ENCODE results near the gene LRRN1. TPM values are rescaled to one million over a fixed set of nuclear protein-coding genes. Genes with fewer than 3 reads are reported as not detected.

The LRRN1 gene
- total and polyA plus RNA-seq, 4 donors = 0.45 to 7.1 (median 2.3) TPM

DNA sequence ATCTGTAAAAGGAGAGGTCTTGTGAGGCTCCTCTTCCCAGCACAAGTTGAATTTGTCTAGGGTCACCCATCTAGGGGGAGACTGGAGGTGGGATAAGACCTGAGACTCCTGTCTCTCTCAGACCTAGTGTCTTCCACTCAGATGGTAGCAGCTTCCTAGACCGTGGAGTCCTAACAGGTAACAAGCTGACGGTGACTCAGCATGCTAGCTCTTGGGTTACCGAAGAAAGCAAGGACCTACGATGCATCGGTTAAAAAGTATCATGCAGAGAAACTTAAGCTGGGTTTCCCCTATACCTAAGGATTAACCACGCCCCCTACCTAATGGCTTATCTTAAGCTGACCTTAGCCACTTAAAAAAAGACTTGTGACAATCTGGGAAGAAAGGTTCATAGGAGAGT, 7.6 kb downstream of the LRRN1 start:
- WGBS, 2 donors = 92 to 94% methylated on average over 6 of the region's 6 CpGs
- peaks cover 0 to 3% (median 0%) of the 10 kb centered on the region in 5 donors for H3K4me1 ChIP-seq (ENCODE audit: control insufficient read depth in 5 of 5, insufficient read depth in 5 of 5, low read length in 5 of 5)
- TF ChIP-seq, protein P1, sequence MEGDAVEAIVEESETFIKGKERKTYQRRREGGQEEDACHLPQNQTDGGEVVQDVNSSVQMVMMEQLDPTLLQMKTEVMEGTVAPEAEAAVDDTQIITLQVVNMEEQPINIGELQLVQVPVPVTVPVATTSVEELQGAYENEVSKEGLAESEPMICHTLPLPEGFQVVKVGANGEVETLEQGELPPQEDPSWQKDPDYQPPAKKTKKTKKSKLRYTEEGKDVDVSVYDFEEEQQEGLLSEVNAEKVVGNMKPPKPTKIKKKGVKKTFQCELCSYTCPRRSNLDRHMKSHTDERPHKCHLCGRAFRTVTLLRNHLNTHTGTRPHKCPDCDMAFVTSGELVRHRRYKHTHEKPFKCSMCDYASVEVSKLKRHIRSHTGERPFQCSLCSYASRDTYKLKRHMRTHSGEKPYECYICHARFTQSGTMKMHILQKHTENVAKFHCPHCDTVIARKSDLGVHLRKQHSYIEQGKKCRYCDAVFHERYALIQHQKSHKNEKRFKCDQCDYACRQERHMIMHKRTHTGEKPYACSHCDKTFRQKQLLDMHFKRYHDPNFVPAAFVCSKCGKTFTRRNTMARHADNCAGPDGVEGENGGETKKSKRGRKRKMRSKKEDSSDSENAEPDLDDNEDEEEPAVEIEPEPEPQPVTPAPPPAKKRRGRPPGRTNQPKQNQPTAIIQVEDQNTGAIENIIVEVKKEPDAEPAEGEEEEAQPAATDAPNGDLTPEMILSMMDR (IDR thresholded peaks at IDR 0.05; ENCODE audit: control extremely low read depth, extremely low read depth) = no peak
- peaks cover 0 to 3% (median 0%) of the 10 kb centered on the region in 4 donors for H3K36me3 ChIP-seq (ENCODE audit: control insufficient read depth in 4 of 4, insufficient read depth in 4 of 4, low read length in 4 of 4)
- DNase-seq (no peak), ATAC-seq (ENCODE audit: insufficient read depth, low FRiP score) (no peak)
- no peak overlapping the region for H3K9ac ChIP-seq (ENCODE audit: insufficient read depth in 1 of 2, low read length in 2 of 2)
- no peak overlapping the region for H3K4me3 ChIP-seq
- peaks cover 0 to 5% (median 0%) of the 10 kb centered on the region in 4 donors for H3K9me3 ChIP-seq (ENCODE audit: control insufficient read depth in 4 of 4, insufficient read depth in 3 of 4, low read length in 3 of 4)
- no peak overlapping the region for H3K27ac ChIP-seq (ENCODE audit: low read depth in 1 of 2, low read length in 1 of 2)
- peaks cover 0 to 9% (median 7%) of the 10 kb centered on the region in 3 donors for H3K27me3 ChIP-seq (ENCODE audit: control insufficient read depth in 3 of 3, insufficient read depth in 3 of 3, low read length in 2 of 3)

DNA sequence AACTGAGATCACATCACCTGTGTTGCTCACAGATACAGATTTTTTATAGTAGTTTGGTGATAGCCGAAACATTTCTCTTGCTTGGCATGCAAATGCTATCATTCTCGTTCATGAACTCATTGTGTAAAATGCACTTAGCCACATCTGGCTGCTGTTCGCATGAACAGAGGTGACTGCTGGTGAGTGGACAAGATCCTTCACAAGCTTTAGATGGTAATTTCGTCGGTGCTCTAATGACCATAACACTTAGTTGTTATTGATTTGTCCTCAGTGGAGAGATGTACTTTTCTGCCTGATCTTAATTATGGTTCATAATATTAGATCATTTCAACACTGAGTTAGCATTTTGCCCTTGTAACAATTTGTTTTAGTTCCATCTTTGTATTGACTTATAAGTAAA, 13.8 kb downstream of the LRRN1 start:
- 92 to 93% methylated on average over 5 of the region's 5 CpGs for WGBS, 2 donors
- Histone ChIP-seq H3K4me1 (ENCODE audit: control insufficient read depth in 5 of 5, insufficient read depth in 5 of 5, low read length in 5 of 5) (no peaks in the 10 kb centered on the region), H3K4me3 (no peak overlapping the region), H3K9ac (ENCODE audit: insufficient read depth in 1 of 2, low read length in 2 of 2) (no peak overlapping the region), H3K9me3 (ENCODE audit: control insufficient read depth in 4 of 4, insufficient read depth in 3 of 4, low read length in 3 of 4) (no peaks in the 10 kb centered on the region), H3K27me3 (ENCODE audit: control insufficient read depth in 3 of 3, insufficient read depth in 3 of 3, low read length in 2 of 3) (no peaks in the 10 kb centered on the region), H3K36me3 (ENCODE audit: control insufficient read depth in 4 of 4, insufficient read depth in 4 of 4, low read length in 4 of 4) (no peaks in the 10 kb centered on the region), H3K27ac (ENCODE audit: low read depth in 1 of 2, low read length in 1 of 2) (no peak overlapping the region)
- TF ChIP-seq, protein P1 (IDR thresholded peaks at IDR 0.05; ENCODE audit: control extremely low read depth, extremely low read depth) = no peak
- ATAC-seq (ENCODE audit: insufficient read depth, low FRiP score) (no peak), DNase-seq (no peak)

- no peak for DNase-seq
- H3K4me1 ChIP-seq (ENCODE audit: control insufficient read depth in 5 of 5, insufficient read depth in 5 of 5, low read length in 5 of 5) = no peaks in the 10 kb centered on the region
- H3K4me3 ChIP-seq = no peak overlapping the region
- TF ChIP-seq, protein P1 (IDR thresholded peaks at IDR 0.05; ENCODE audit: control extremely low read depth, extremely low read depth) = no peak
- no peaks in the 10 kb centered on the region for H3K36me3 ChIP-seq (ENCODE audit: control insufficient read depth in 4 of 4, insufficient read depth in 4 of 4, low read length in 4 of 4)
- H3K27ac ChIP-seq (ENCODE audit: low read depth in 1 of 2, low read length in 1 of 2) = no peak overlapping the region
- H3K9ac ChIP-seq (ENCODE audit: insufficient read depth in 1 of 2, low read length in 2 of 2) = no peak overlapping the region
- no peaks in the 10 kb centered on the region for H3K27me3 ChIP-seq (ENCODE audit: control insufficient read depth in 3 of 3, insufficient read depth in 3 of 3, low read length in 2 of 3)
- no peaks in the 10 kb centered on the region for H3K9me3 ChIP-seq (ENCODE audit: control insufficient read depth in 4 of 4, insufficient read depth in 3 of 4, low read length in 3 of 4)
- WGBS, 2 donors = 78 to 81% methylated on average over 1 of the region's 1 CpG
- no peak for ATAC-seq (ENCODE audit: insufficient read depth, low FRiP score)
These were observed 16.0 kb downstream of the LRRN1 start for GRCh38 chr3:3815206-3815605.

- no peak overlapping the region for H3K27ac ChIP-seq (ENCODE audit: low read depth in 1 of 2, low read length in 1 of 2)
- ATAC-seq (ENCODE audit: insufficient read depth, low FRiP score) (no peak), DNase-seq (no peak)
- no peaks in the 10 kb centered on the region for H3K9me3 ChIP-seq (ENCODE audit: control insufficient read depth in 4 of 4, insufficient read depth in 3 of 4, low read length in 3 of 4)
- no peak overlapping the region for H3K4me3 ChIP-seq
- H3K36me3 ChIP-seq (ENCODE audit: control insufficient read depth in 4 of 4, insufficient read depth in 4 of 4, low read length in 4 of 4) = peaks cover 0 to 4% (median 0%) of the 10 kb centered on the region in 4 donors
- H3K4me1 ChIP-seq (ENCODE audit: control insufficient read depth in 5 of 5, insufficient read depth in 5 of 5, low read length in 5 of 5) = no peaks in the 10 kb centered on the region
- H3K9ac ChIP-seq (ENCODE audit: insufficient read depth in 1 of 2, low read length in 2 of 2) = no peak overlapping the region
- TF ChIP-seq, protein P1 (IDR thresholded peaks at IDR 0.05; ENCODE audit: control extremely low read depth, extremely low read depth) = no peak
- 88 to 95% methylated on average over 1 of the region's 1 CpG for WGBS, 2 donors
- no peaks in the 10 kb centered on the region for H3K27me3 ChIP-seq (ENCODE audit: control insufficient read depth in 3 of 3, insufficient read depth in 3 of 3, low read length in 2 of 3)
These were observed 16.8 kb downstream of the LRRN1 start for GRCh38 chr3:3816034-3816433.

Data from lung (tissue), 12 donors.